Stimulated activated CD8-positive, alpha-beta memory T cell treated with anti-CD3 and anti-CD28 coated beads, Interleukin-4, amount 100 ng/mL, for 48 hours (primary cell): Measurements from ENCODE around the gene PRDM16.

Experiments used
- DNase-seq: peaks from one replicate; pipeline ENCODE4 v3.0.0-alpha.2; 2020

The PRDM16 gene

GRCh38 chr1:3410142-3410925, 341.3 kb downstream of the PRDM16 start:
- DNase-seq = no peak

GRCh38 chr1:3411806-3412205, 342.8 kb downstream of the PRDM16 start:
- DNase-seq = no peak

- DNase-seq = no peak
Observed at GRCh38 chr1:3412376-3412775, 343.4 kb downstream of the PRDM16 start.

- no peak for DNase-seq
Observed at GRCh38 chr1:3413975-3414710, 345.1 kb downstream of the PRDM16 start.

- no peak for DNase-seq
Observed at GRCh38 chr1:3415260-3416090, 346.5 kb downstream of the PRDM16 start.

GRCh38 chr1:3417082-3417739, 348.2 kb downstream of the PRDM16 start:
- no peak for DNase-seq

GRCh38 chr1:3417934-3418333, 348.9 kb downstream of the PRDM16 start:
- no peak for DNase-seq

GRCh38 chr1:3418600-3418999, 349.6 kb downstream of the PRDM16 start:
- DNase-seq = no peak

GRCh38 chr1:3419415-3420204, 350.6 kb downstream of the PRDM16 start:
- no peak for DNase-seq

- DNase-seq = no peak
Observed at GRCh38 chr1:3420218-3420951, 351.4 kb downstream of the PRDM16 start.

GRCh38 chr1:3422638-3423037, 353.6 kb downstream of the PRDM16 start:
- no peak for DNase-seq

- DNase-seq = no peak
Observed at GRCh38 chr1:3423245-3423829, 354.3 kb downstream of the PRDM16 start.

- no peak for DNase-seq
Observed at GRCh38 chr1:3423896-3424611, 355.1 kb downstream of the PRDM16 start.

GRCh38 chr1:3425486-3426215, 356.6 kb downstream of the PRDM16 start:
- DNase-seq = no peak

- no peak for DNase-seq
Observed at GRCh38 chr1:3426956-3427535, 358.0 kb downstream of the PRDM16 start.

GRCh38 chr1:3427711-3428704, 359.0 kb downstream of the PRDM16 start:
- DNase-seq = no peak

- DNase-seq = no peak
Observed at GRCh38 chr1:3428899-3429298, 359.9 kb downstream of the PRDM16 start.

- DNase-seq = no peak
Observed at GRCh38 chr1:3429320-3429719, 360.3 kb downstream of the PRDM16 start.
